ENCODE measurements around the gene NUDT7.

NUDT7 gene

DNA sequence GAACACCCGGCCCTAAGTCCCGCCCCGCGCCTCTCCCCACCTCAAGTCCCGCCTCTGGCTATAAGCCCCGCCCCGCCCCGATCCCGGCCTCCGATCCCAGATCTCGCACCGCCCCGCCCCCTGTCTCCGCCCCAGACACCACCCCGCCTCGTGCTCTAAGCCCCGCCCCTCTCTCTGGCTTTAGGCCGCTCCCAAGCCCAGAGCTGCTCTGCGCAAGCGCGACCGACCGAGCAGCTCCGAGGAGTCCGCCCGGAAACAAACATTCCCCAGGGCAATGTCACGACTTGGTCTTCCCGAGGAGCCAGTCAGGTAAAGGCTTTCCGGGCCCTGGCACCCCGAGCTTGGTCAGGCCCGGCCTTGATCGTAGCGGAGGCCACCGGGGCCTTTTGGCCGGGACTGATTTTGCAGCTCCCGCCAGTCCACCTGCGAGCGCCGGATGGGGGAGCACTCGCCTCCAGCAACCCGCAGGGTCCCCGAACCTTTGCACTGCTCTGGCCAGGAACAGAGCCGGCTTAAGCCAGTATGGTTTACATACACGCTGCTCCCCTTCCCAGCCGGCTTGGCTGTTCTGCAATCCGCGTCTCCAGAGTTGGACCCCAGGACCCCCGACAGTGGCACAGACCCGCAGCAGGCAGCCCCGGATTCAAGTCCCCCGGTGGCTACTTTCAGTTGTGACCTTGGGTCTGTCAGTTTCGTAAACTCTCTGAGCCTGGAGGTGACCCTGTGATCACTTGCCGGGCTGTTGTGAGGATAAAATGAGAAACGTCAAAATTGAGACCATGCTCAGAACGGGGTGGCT lies at the start of gene NUDT7:
TSS of gene NUDT7 (plus strand) at position 206 of the 799 bp plus-strand sequence. CDS start at position 275, 69 bp downstream.
- DNase-seq: peak; percentile 98

- DNase-seq: no peak
These were observed 47.4 kb upstream of the NUDT7 start for GRCh38 chr16:77674888-77675287.

DNA sequence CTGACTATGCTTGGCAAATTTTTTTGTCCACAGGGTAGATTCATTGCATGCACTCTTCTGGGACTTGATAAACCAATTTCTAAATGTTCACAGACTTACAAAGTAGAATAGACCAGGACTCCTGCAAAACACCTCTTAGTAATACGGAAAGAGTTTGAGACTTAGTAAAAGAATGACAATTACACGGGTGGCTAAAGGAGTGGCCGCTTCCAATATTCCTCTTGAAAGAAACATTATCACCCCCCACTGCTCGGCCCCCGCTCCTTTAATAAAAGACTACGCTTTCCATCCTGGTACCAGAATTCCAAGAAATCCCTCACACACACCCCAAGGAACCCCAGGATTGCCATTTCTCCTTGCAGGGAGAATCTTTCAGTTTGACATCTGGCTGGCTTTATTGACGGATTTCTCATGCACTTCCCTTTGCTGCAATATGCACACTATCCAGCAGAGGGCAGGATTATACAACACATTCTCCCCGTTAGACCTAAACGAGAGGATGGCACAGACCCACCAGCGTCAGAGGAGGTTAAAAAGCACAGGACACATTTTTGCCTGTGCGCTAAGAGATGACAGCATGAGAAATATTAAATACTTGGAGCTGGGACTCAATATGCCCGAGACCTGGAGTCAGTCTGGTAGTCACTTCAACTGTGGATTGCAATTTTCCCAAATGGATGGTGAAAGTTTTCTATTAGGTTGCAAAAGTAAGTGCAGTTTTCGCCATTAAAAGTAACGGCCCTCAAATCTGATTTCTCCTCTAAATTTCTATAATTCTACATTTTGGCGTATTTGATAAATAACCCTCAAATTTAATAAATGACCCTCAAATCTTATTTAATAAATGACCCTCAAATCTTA lies 46.6 kb upstream of the NUDT7 start:
- DNase-seq: peak; percentile 70

- DNase-seq: no peak
These were observed 45.2 kb upstream of the NUDT7 start for GRCh38 chr16:77677129-77677528.

DNA sequence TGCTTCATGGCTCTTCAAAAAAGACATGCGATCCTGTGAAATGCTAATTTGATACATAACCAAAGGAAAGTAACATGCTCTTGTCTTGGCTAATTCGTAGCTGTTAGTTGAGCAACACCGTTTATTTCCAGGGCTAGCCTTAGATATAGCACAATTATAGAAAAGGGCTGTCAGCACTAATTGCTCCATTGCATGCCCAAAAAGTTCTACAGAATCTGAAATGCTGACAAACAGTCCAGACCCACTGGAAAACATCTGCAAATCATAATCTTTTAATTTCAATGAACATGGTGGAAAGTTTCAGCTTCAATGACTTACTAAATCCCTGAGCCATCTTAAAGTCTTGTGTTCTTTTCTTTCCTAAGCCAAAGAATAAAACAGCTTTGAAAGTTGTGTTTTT lies 42.9 kb upstream of the NUDT7 start:
- DNase-seq: no peak

DNA sequence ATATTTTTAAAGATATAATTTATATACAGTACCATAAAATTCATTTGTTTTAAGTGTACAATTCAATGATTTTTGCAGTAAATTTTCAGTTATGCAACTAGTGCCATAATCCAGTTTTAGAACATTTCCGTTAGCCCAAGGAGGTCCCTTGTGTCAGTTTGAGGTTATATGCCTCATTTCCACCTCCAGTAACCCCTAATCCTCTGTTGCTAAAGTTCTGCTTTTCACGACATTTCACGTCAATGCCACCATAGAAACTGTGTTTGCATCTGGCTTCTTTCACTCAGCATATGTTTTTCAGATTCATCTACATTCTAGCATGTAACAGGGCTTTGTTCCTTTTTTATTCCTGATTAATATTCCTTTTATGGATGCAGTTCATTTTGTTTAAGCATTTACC lies 42.4 kb upstream of the NUDT7 start:
- DNase-seq: no peak

- DNase-seq: no peak
These were observed 41.8 kb upstream of the NUDT7 start for GRCh38 chr16:77680496-77680895.

DNA sequence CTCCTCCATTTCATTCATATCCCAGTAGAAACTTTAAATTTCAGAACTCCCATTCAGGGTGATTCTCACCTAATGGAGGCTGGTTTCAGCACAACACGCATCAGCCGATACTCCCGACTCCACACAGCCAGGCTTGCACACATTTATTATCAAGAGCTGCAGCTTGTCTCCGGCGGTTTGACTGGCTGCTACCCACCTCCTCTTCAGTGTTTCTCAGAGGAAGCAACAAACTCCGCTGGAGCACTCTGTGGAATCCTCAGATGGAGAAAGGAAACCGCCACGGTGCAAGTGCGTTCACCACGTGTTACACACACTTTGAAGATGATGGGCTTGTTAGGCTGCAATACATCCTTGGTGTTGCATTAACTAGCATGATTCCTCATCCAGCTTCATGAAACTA lies 39.7 kb upstream of the NUDT7 start:
- no peak for DNase-seq

DNA sequence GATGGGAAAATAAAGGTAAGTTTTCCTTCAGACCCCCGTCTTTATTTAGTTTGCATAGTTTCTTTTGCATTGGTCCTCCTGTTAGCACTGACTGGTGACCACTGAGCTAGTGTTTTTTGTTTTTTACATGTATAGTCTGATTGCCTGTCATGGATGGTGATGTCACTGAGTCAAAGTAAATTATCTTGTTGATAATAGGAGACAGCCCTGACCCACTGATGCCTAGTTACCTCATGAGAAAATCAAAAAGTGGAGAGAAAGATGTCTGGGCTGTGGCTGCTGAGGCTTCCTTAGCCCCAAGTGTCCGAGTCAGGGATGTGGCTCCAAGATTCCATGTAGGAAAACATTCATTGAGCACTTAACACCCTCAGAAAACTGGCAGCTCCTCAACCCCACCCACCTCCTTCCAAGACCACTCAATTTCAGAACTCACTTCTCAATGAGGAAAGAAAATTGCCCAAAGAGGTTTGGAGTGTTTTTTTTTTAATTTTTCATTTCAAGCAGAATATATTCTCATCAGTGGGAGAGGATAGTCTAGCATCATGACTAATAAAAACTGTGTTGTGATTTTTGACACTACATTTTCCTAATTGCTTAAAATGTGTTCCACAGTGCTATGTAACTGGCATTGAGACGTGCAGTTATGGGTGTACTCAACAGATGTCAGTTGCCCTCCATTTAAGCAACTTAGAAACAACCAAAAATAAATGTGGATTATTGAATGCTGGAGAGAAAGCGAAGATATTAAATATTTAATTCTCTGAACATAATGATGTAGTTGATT lies 38.7 kb upstream of the NUDT7 start:
- no peak for DNase-seq

DNA sequence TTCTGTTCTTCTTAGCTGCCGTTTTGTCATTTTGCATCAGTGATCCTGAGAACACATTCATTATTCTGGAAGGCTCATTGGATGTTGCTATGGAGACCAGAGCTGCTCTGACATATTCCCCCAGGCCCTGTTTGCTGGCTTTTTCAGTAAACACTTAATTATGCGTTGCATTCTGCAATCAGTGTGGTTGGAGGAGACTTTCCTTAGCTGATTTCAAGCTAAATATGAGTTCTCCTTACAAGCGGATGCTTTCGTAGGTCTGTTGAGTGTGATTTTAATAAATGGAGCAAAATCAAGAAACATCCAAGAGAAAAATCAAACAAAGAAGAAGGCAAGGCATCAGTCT lies 38.2 kb upstream of the NUDT7 start:
- no peak for DNase-seq

GRCh38 chr16:77686385-77686784 lies 35.9 kb upstream of the NUDT7 start:
- DNase-seq: no peak

GRCh38 chr16:77689971-77690370 lies 32.3 kb upstream of the NUDT7 start:
- no peak for DNase-seq

GRCh38 chr16:77690416-77690815 lies 31.9 kb upstream of the NUDT7 start:
- no peak for DNase-seq

GRCh38 chr16:77692612-77693011 lies 29.7 kb upstream of the NUDT7 start:
- DNase-seq: no peak

DNA sequence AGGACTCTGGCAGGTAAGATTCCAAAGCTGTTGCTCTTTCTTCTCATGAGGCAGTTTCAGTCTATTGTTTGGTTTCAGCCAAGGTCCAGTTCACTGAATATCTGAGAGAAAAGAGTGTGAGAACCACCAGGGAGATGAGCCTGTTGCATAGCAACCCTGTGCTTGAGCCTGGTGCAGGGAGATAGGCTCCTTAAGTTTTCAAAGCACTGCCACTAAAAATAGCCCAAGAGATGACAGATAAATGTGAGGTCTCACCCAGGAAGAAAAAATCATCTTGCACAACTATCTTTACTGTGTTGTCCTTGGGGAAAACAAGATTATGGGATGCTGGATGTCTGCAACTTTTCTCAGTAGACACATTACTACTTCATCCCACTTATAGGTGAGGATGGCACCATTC lies 26.2 kb upstream of the NUDT7 start:
- no peak for DNase-seq

- no peak for DNase-seq
These were observed 21.5 kb upstream of the NUDT7 start for GRCh38 chr16:77700846-77701245.

DNA sequence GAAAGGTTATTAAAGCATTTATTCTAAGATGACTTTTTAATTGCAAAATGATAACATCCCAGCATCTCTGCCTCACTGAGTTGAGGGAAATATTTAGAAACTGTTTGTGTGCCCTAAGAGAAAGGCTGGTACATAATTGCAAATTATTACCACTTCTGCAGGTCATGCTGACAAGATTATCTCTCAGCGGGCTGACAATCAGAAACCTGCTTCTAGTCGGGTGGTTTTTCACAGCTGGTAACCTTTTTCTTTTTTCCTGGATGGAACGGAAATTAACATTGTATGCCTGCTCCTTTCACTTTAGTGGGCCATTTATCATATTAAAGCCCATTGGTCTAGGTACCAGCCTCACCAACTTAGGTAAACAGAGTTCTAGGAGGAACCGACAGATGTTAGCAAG lies 17.0 kb upstream of the NUDT7 start:
- no peak for DNase-seq

DNA sequence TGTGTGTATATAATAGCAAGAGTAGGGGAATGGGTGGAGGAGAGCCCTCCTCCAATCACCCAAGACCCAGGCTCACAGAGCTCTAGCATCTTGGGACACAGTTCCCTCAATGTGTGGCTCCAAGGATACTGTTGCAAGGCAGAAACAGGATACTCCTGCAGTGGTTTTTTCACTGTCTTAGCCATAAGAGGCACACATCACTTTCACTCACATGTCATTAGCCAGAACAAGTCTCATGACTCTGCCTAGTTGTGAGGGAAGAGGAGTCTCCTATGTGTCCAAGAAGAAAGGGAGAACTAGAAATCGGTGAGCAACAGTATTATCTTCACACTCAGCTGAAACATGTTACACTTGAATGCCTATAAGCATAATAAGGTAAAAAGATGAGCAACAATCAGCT lies 11.1 kb upstream of the NUDT7 start:
- no peak for DNase-seq

- DNase-seq: no peak
These were observed 10.5 kb upstream of the NUDT7 start for GRCh38 chr16:77711775-77712174.

DNA sequence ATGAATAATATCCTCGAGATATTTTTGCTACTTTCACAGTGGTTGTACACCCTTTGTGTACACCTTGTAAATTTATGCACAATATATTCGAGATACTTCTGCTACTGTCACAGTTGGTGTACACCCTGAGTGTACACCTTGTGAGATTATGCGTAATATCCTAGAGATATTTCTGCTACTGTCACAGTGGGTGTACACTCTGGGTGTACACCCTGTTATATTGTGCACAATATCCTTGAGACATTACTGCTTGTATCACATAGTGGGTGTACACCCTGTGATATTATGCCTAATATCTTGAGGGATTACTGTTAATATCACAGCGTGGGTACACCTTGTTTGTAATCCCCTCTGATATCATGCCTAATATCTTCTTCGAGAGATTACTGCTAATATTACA lies 7.2 kb upstream of the NUDT7 start:
- no peak for DNase-seq

DNA sequence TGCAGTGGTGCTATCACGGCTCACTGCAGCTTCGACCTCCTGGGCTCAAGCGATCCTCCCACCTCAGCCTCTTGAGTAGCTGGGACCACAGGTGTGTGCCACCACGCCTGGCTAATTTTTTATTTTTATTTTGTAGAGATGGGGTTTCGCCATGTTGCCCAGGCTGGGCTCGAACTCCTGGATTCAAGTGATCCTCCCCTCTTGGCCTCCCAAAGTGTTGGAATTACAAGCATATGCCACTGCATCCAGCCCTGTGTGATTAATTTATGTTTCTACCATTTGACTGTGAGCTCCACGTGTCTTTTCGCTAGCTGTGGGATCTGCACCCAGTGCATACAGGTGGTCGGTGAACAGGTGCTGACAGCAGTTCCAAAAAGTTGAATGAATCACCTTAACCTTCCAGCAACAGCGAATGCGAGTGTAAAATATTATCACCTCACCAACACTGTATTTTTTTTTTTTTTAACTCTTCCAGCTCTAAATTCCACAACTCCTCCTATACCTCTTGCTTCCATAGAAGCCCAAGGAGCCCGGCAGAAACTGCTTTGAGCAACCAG lies 484 bp upstream of the NUDT7 start:
- no peak for DNase-seq

DNA sequence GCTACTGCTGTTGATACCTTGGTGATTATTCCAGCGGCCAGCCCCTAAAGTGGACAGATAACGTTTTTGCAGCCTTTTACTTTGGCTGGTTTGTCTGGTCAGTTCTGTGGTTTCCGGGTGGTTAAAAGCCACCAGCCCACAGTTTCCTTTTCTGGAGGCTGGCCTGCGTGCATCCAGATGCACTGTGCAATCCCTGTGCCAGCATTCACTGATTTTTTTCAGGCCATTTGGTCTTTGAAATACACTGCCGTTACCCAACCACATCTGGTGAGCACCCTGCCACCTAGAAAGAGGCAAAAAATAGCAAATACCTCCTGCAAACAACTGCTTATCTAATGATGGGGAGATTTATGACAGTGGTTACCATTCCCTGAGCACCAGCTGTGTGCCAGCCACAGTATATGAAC lies 797 bp downstream of the NUDT7 start:
- peak; percentile 20 for DNase-seq

GRCh38 chr16:77724174-77724573 lies 1.9 kb downstream of the NUDT7 start:
- no peak for DNase-seq
